Peyer's patch (tissue), 4 donors: ENCODE data around the gene VHLL. TPM values are rescaled to one million over a fixed set of nuclear protein-coding genes. Genes with fewer than 3 reads are reported as not detected.

Experiments
- DNase-seq, 3 donors: peaks; one replicate each; pipeline ENCODE4 v3.0.0-alpha.2; 2017 to 2019
- H3K27ac ChIP-seq, 4 donors: fragments of 200-600 bp; sonication (generic); one replicate each; pipeline ENCODE4 v1.5.1; 2016 to 2019
- H3K27me3 ChIP-seq, 2 donors: fragments of 200-600 bp; sonication (generic); one replicate each; pipeline ENCODE4 v1.5.1; 2019
- H3K36me3 ChIP-seq, 3 donors: fragments of 200-600 bp; sonication (generic); one replicate each; pipeline ENCODE4 v1.5.1; 2016 to 2019
- H3K4me1 ChIP-seq, 4 donors: fragments of 200-600 bp; sonication (generic); one replicate each; pipeline ENCODE4 v1.5.1; 2016 to 2019
- H3K4me3 ChIP-seq, 4 donors: fragments of 200-600 bp; sonication (generic); 1 replicate in 3 of 4; 2 replicates in 1 of 4; pipeline ENCODE4 v1.5.1; 2016 to 2019; ENCODE audit warnings: mild to moderate bottlenecking in 1 of 4
- H3K9me3 ChIP-seq, 4 donors: fragments of 200-600 bp; sonication (generic); one replicate each; pipeline ENCODE4 v1.5.1; 2016 to 2019; ENCODE audit warnings: mild to moderate bottlenecking in 1 of 4
- POLR2A ChIP-seq, 2 donors: fragments of 450-650 bp; IDR thresholded peaks; one replicate each; pipeline ENCODE4 v1.5.1; 2017; ENCODE audit warnings: antibody characterized with exemption in 2 of 2, mild to moderate bottlenecking in 2 of 2, moderate library complexity in 2 of 2
- total RNA-seq, 4 donors: library from RNA; depleted of rRNA; stranded (reverse); fragments of >200 nt; gene quantifications; one replicate each; pipeline ENCODE4 v1.1.0, GENCODE V29; 2016
- TF ChIP-seq, protein P1 (sequence below), 6 experiments: fragments of 450-650 bp in 4 of 6; fragments of 200-600 bp in 2 of 6; sonication (generic) in 1 of 6; IDR thresholded peaks; one replicate each; pipeline ENCODE4 v1.5.1; 2017 to 2019; ENCODE audit warnings: antibody characterized with exemption in 6 of 6, mild to moderate bottlenecking in 3 of 6, moderate library complexity in 1 of 6

Gene VHLL
- total RNA-seq, 4 donors from 2014 or later = not detected

DNA sequence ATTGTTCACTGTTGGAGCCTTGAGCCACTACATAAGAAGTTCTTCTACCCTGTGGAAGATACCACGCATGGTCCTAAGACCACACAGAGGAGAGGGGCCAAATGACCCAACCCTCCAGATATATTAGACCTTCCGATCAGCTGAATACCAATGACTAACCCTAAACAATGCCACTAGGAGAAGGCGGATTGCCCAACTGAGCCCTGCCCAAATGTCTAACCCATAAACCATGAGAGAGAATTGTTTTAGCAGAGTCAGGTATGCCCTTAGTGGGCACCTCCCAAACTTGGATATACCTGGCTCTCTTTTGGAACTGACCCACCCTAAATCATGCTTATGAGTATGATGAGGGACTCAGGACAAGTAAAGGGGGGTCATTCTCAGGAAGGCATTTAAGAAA, 28.8 kb downstream of the VHLL start:
- no peak for DNase-seq
- Histone ChIP-seq H3K36me3 (peaks cover 0 to 99% (median 5%) of the 10 kb centered on the region in 3 donors), H3K9me3 (no peaks in the 10 kb centered on the region)

DNA sequence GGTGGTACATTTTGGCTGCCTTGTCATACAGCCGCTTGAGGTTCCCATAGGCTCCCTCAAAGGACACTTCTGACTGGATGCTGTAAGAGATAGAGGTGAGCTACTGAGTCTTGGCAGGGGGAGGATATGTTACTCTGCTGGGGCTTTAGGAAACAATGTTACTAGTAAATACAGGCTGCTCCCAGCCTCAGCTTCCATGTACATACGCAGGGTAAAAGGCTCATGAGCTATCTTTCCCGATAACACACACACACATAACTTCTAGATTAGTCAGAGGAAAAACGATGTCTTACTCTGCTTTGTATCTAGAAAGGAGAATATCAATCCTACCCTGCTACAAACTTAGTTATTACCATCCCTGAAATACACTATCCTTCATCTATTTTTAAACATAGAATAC, 30.8 kb downstream of the VHLL start:
- peaks cover 0 to 97% (median 5%) of the 10 kb centered on the region in 3 donors for H3K36me3 ChIP-seq

More for the DNA sequence above, 28.8 kb downstream of the VHLL start:
- Histone ChIP-seq H3K4me3 (no peak overlapping the region), H3K4me1 (no peaks in the 10 kb centered on the region), H3K27ac (no peak overlapping the region), H3K27me3 (no peaks in the 10 kb centered on the region)
- no peak for TF ChIP-seq POLR2A (IDR thresholded peaks at IDR 0.05)
- TF ChIP-seq, protein P1, sequence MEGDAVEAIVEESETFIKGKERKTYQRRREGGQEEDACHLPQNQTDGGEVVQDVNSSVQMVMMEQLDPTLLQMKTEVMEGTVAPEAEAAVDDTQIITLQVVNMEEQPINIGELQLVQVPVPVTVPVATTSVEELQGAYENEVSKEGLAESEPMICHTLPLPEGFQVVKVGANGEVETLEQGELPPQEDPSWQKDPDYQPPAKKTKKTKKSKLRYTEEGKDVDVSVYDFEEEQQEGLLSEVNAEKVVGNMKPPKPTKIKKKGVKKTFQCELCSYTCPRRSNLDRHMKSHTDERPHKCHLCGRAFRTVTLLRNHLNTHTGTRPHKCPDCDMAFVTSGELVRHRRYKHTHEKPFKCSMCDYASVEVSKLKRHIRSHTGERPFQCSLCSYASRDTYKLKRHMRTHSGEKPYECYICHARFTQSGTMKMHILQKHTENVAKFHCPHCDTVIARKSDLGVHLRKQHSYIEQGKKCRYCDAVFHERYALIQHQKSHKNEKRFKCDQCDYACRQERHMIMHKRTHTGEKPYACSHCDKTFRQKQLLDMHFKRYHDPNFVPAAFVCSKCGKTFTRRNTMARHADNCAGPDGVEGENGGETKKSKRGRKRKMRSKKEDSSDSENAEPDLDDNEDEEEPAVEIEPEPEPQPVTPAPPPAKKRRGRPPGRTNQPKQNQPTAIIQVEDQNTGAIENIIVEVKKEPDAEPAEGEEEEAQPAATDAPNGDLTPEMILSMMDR (IDR thresholded peaks at IDR 0.05) = no peak

DNA sequence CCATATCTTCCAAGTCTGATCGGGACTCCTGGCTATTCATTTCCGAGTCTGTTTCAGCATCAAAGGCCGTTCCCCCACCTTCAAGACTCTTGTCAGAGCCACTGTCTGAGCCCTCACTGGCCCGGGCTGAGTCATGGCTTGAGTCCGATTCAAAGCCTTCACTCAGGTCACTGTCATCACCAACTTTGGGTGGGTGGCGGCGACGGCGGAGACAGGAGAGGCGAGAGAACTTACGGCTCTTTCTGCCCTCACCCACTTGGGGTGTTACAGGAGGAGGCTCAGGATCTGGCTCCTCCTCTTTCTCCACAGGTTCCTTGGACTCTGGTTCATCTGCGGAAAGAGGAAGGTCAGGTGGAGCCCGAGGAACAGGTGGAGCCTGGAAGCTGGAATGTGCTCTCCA, 33.1 kb downstream of the VHLL start:
- Histone ChIP-seq H3K4me3 (no peak overlapping the region), H3K9me3 (no peaks in the 10 kb centered on the region), H3K27ac (no peak overlapping the region), H3K36me3 (peaks cover 0 to 98% (median 5%) of the 10 kb centered on the region in 3 donors), H3K4me1 (no peaks in the 10 kb centered on the region), H3K27me3 (no peaks in the 10 kb centered on the region)
- no peak for DNase-seq
- no peak for TF ChIP-seq POLR2A (IDR thresholded peaks at IDR 0.05)
- TF ChIP-seq, protein P1 (IDR thresholded peaks at IDR 0.05) = no peak

More for the DNA sequence above, 30.8 kb downstream of the VHLL start:
- Histone ChIP-seq H3K4me1 (no peaks in the 10 kb centered on the region), H3K9me3 (no peaks in the 10 kb centered on the region), H3K27ac (no peak overlapping the region), H3K4me3 (no peak overlapping the region), H3K27me3 (no peaks in the 10 kb centered on the region)
- DNase-seq = no peak
- TF ChIP-seq, protein P1 (IDR thresholded peaks at IDR 0.05) = no peak
- TF ChIP-seq POLR2A (IDR thresholded peaks at IDR 0.05) = no peak

DNA sequence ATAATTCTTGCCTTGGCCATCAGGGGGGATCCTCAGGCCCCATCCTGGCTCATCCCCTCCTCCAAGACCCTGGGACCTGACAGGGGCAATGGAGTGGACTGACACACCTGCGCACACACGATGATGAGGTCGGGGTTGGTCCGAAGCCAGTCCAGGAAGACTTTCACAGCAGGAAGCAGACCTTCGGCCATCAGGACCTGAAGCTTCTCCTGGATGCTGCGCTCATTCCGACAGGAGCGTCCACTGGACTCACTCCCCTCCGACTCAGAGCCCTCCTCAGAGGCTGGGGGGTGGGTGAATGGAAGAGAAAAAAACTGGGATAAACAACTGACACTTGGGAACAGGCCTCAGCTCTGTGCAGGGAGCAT, 35.8 kb downstream of the VHLL start:
- no peaks in the 10 kb centered on the region for H3K27me3 ChIP-seq
- peaks cover 0 to 98% (median 5%) of the 10 kb centered on the region in 3 donors for H3K36me3 ChIP-seq
- no peaks in the 10 kb centered on the region for H3K9me3 ChIP-seq
- no peak overlapping the region for H3K27ac ChIP-seq
- no peaks in the 10 kb centered on the region for H3K4me1 ChIP-seq
- TF ChIP-seq, protein P1 (IDR thresholded peaks at IDR 0.05) = no peak
- TF ChIP-seq POLR2A (IDR thresholded peaks at IDR 0.05) = no peak
- no peak for DNase-seq
- H3K4me3 ChIP-seq = no peak overlapping the region

DNA sequence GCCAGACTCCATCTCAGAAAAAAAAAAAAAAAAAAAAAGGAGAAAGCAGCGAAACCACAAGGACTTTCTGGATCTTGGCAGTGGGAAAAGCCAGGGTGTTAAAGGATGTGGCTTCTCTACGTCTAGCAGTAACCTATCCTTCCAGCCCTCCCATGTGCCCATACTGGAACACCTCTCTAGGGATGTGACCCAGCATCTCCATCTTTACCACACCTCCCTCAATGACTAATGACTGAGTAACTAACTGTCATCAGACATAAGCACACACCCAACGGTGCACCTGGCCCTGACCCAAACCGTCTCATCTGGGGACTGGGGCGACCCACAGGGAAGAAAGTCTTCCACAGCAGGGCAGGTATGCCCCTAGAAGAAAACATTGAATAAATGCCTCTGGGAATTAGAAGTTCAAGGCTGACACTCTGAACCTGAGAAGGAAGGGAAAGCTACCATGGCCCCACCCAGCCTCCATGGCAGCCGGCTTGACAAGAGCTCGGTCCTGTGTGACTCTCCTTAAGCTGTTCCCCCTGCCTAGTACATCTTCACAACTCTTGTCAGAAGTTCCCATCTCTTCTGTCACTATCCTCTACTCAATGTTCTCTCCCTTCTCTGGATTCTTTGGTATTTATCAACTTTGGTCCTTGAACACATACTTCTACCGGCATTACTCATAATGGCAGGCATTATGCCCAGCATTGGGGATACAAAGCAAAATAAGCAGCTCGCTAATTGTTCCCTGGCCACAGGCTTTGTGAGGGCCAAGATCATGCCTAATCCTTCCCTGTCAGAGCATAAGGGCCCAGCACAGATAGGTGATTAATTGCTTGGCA, 36.4 kb downstream of the VHLL start:
- Histone ChIP-seq H3K36me3 (peaks cover 0 to 98% (median 0%) of the 10 kb centered on the region in 3 donors), H3K4me3 (no peak overlapping the region)

More for the DNA sequence above, 36.4 kb downstream of the VHLL start:
- no peaks in the 10 kb centered on the region for H3K4me1 ChIP-seq
- H3K27me3 ChIP-seq = no peaks in the 10 kb centered on the region
- H3K27ac ChIP-seq = no peak overlapping the region
- TF ChIP-seq POLR2A (IDR thresholded peaks at IDR 0.05) = no peak
- TF ChIP-seq, protein P1 (IDR thresholded peaks at IDR 0.05) = no peak
- H3K9me3 ChIP-seq = no peaks in the 10 kb centered on the region
- no peak for DNase-seq
